Measurements from ENCODE around the gene CDH26. TPM values are rescaled to one million over a fixed set of nuclear protein-coding genes. Genes with fewer than 3 reads are reported as not detected.

Gene CDH26
- polyA plus RNA-seq, 1 donor from 2014 or later: not detected

DNA sequence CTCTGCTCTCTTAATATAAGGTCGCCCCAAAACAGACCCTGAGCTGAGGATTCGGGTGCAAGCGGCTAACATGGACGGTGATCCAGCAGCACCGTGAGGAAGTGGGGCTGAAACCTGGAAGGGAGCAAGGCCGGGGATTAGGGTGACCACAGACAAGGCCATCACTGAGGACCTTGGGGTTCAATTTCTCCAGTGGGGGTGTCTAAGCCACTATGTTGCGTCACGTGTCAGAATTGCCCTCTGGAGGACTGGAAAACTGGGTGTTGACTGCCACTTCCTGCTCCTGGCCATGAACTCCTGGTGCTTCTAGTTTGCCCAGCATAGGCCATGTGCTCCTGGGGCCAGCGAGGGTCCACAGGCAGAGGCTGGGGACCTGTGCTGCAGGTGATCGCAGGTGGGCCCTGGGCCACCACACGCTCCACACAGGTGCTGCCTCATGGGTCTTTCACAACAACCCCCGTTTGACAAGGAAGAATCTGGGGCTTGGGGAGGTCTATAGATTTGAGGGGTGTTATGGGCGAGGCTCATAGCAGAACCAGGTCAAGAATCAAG lies 101.9 kb downstream of the CDH26 start:
- no peaks in the 10 kb centered on the region for H3K9me3 Mint-ChIP-seq
- H3K27ac Mint-ChIP-seq: peak overlapping the region in 1 of 3 donors; percentile 13
- H3K4me1 Mint-ChIP-seq: peaks cover 7 to 23% (median 13%) of the 10 kb centered on the region in 3 donors
- peaks cover 12% of the 10 kb centered on the region for H3K27me3 Mint-ChIP-seq
- H3K4me3 Mint-ChIP-seq: peak overlapping the region in 1 of 4 donors; percentile 68
- no peaks in the 10 kb centered on the region for H3K36me3 Mint-ChIP-seq

GRCh38 chr20:60060593-60060992 lies 102.4 kb downstream of the CDH26 start:
- H3K27ac Mint-ChIP-seq: no peak overlapping the region
- H3K9me3 Mint-ChIP-seq: no peaks in the 10 kb centered on the region
- H3K36me3 Mint-ChIP-seq: no peaks in the 10 kb centered on the region
- H3K4me1 Mint-ChIP-seq: peaks cover 5 to 20% (median 12%) of the 10 kb centered on the region in 3 donors
- peaks cover 9% of the 10 kb centered on the region for H3K27me3 Mint-ChIP-seq
- peak overlapping the region in 1 of 4 donors; percentile 80 for H3K4me3 Mint-ChIP-seq

DNA sequence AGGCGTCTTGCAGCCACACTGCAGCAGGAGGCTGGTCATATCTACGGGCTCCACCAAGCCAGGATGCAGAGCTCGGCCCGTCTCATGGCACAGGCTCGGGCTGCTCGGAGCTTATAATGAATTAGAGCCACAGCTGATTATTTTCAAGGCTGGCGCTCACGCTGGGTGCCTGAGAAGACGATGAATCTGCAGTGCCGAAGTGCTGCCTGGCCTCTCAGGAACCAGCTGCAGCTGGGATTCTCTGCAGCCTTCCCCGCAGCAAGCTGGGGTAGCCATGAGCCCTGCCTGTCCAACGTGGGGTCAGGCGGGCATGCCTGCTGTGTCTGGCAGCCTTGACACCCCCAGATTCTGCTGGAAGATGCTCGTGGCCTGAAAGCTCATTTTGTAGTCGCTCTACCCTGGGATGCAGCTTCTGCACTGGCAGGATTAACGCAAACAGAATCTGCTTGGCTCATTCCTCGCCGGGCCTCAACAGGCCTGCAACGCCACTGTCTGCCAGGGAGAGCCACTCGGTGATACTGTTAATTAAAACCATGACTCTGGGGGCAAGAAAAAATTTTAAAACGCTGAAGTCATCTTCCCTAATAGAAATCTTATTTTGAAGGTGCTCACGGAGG lies 104.3 kb downstream of the CDH26 start:
- Mint-ChIP-seq H3K27ac (no peak overlapping the region), H3K4me1 (peaks cover 0 to 7% (median 2%) of the 10 kb centered on the region in 3 donors), H3K36me3 (no peaks in the 10 kb centered on the region), H3K4me3 (no peak overlapping the region), H3K9me3 (no peaks in the 10 kb centered on the region), H3K27me3 (peaks cover 3% of the 10 kb centered on the region)

- peaks cover 0 to 2% (median 0%) of the 10 kb centered on the region in 3 donors for H3K4me1 Mint-ChIP-seq
- no peak overlapping the region for H3K27ac Mint-ChIP-seq
- H3K4me3 Mint-ChIP-seq: no peak overlapping the region
- peaks cover under 1% of the 10 kb centered on the region for H3K27me3 Mint-ChIP-seq
- H3K36me3 Mint-ChIP-seq: no peaks in the 10 kb centered on the region
- no peaks in the 10 kb centered on the region for H3K9me3 Mint-ChIP-seq
Observed at GRCh38 chr20:60063048-60063451, 104.8 kb downstream of the CDH26 start.

DNA sequence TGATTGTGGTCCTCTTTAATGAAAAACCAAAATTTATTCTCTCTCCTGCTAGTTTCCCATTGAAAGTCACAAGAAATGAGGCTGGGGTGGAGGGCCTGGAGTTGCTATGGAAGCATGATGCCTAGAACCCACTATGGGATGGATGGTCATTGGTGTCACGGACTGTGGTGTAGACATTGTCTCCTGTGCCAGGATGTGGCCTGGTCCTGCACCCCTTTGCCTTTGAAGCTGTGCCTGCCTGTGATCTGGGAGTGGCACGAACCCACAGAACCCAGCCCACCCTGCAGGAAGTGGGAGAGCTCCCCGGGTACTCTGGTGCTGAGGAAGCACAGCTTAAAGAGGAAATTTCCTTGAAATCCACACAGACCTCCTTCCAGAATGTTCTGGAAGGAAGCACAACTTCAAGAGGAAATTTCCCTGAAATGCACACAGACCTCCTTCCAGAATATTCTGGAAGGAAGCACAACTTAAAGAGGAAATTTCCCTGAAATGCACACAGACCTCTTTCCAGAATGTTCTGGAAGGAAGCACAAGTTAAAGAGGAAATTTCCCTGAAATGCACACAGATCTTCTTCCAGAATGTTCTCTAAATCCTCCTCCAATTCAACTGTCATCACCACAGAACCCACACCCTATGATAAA lies 105.6 kb downstream of the CDH26 start:
- Mint-ChIP-seq H3K9me3 (no peaks in the 10 kb centered on the region), H3K4me3 (no peak overlapping the region), H3K36me3 (no peaks in the 10 kb centered on the region), H3K27me3 (no peaks in the 10 kb centered on the region), H3K27ac (no peak overlapping the region), H3K4me1 (no peaks in the 10 kb centered on the region)

Other genes starting within 250 kb of the CDH26 start
- 0.56 TPM for gene SYCP2, start 24.8 kb upstream of the CDH26 start, polyA plus RNA-seq
- 1.8 TPM for gene PPP1R3D, start 18.1 kb upstream of the CDH26 start, polyA plus RNA-seq
- gene FAM217B, start 18.0 kb upstream of the CDH26 start, polyA plus RNA-seq: 24.9 TPM